Stimulated activated CD8-positive, alpha-beta memory T cell treated with anti-CD3 and anti-CD28 coated beads, Interleukin-2, amount 100 ng/mL, for 48 hours (primary cell): ENCODE data around the gene NTRK2.

Experiments
- DNase-seq, 2 donors: peaks; one replicate each; pipeline ENCODE4 v3.0.0-alpha.2; 2020; ENCODE audit warnings: low read depth in 2 of 2

NTRK2 gene

DNA sequence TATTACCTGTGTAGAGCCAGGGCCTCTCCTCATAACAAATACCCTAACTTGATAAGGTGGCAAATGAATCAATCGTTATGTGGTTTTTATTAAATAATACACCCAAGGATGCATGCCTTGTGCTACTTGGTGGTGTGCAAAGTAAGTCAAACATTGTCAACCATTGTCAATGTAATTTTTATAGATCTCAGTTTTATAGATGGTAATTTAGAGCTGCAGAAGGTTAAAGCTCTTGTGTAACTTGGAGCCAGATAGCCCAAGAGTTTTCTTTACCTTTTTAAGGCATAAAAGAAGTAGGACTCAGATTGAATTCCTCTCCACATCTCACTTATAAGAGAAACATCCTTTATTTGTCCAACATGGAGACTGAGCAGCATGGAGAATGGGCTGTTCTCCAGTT lies 304.7 kb downstream of the NTRK2 start:
- DNase-seq = no peak

DNA sequence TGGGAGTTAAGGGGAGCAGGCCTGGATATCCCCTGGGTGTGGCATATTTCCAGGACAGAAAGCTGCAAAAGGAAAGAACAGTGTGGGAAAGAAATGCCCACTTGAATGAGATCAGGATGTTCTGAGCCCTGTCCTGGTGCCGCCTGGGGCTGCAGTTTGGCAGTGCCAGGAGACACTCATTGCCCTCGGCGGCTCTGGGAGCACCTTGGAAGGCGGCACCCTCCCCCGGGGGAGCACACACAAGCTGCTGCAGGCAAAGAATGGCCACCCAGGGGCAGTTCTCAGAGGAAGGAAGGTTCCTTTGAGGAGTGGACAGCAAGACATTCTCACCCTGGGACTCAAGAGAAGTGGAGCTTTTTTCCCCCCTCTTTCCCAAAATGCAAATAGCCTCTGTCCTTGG lies 305.3 kb downstream of the NTRK2 start:
- no peak for DNase-seq

DNA sequence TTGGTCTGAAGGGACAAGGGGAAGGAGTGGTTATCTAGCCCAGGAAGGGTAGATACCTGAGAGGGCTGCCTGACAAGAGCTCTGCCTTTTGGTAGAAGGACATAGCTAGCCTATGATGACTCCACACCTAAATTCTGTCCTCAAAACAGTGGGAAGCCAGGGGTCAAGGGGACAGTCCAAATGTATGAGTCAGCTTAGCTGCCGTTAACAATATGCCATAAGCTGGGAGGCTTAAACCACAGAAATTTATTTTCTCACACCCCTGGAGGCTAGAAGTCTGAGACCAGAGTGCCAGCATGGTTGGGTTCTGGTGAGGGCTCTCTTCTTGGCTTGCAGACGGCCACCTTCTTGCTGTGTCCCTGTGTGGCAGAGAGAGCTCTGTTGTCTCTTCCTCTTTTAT lies 306.4 kb downstream of the NTRK2 start:
- no peak for DNase-seq

DNA sequence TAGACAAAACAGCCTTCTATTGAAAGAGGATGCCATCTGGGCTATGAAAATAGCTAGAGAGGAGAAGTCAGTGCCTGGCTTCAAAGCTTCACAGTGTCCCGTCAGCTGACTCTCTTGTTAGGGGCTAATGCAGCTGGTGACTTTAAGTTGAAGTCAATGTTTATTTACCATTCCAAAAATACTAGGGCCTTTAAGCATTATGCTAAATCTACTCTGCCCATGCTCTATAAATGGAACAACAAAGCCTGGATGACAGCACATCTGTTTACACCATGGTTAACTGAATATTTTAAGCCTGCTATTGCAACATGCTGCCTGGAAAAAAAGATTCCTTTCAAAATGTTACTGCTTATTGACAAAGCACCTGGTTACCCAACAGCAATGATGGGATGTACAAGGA lies 309.1 kb downstream of the NTRK2 start:
- no peak for DNase-seq

DNA sequence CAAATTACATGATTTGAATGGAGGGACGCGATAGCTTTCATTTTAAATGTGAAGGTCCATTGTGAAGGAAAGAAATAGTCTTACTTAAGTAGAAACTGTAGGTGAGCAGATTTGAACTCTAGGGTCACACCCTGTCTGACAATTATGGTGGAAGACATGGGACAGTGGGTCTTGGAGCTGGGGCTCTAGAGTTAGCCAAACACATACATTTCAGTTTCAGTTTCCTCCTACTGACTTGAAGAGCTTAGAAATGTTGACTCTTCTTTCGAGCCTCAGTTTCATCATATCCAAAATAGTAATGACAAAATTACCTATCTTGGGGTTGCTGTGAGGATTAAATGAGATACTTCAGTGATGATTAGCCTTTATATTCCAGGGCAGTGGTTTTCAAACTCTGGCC lies 314.2 kb downstream of the NTRK2 start:
- DNase-seq = no peak

DNA sequence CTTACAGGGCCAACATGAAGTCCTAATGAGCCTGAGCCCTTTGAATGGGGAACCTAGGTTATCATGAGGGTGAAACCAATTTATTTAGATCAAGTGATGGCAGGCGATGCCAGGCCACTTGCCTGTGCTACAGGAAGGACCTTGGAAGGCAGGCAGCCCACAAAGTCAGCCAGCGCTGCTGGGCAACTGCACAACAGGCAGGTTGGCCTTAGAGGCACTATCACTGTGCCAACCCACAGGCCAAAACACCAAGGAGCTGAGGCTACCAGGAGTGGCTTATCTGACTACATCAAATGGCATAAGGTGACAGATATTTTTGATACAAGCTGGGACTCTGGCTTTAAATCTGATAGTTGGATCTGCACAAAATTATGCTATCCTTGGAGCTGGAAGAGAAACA lies 319.1 kb downstream of the NTRK2 start:
- DNase-seq = no peak

DNA sequence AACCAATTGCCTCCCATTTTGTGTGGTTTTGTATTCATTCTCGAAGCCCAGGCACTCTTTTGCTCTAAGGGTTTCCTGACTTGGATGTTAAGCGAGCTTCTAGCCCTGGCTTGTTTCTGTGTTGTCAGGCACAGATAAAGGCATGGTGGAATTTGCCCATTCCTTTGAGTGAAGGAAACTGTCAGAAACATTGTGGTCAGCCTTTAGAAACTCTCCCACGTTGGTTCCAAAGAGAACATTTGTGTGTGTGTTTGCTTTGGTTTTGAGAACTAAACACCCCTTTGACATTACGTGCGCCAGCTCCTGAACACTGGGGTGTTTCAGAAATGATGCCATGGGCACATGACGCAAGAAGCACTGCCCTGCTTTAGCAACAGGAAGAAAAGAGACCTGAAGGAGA lies 320.9 kb downstream of the NTRK2 start:
- DNase-seq = no peak

DNA sequence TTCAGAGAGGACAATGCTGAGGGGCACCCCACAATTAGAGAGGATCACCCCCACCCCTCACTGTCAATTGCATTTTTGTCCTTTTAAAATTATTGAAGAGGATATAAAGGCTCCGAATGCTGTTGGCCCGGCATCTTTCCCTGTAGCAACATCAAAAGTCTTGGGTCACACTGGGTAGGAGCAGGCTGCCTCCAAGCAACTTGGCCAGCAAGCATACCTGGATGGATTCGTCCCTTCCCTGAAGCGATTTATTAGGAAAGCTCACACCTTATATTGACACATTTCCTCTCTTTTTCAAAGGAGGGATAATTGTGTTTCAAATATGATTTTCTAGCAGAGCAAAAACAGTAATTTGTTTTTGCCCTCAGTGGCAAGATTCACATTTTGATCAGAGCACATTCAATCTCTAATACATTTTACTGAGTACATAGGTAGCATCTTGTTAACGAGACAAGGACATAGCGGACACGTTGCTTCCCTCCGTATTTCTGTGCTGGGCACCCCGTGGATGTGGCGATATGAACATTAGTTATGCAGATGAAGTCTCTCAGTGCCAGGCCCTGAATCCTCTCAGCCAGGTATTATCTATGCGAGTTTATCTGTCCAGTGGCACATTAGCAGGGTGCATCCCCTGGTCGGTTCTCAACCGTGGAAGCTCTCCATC lies 321.5 kb downstream of the NTRK2 start:
- no peak for DNase-seq

DNA sequence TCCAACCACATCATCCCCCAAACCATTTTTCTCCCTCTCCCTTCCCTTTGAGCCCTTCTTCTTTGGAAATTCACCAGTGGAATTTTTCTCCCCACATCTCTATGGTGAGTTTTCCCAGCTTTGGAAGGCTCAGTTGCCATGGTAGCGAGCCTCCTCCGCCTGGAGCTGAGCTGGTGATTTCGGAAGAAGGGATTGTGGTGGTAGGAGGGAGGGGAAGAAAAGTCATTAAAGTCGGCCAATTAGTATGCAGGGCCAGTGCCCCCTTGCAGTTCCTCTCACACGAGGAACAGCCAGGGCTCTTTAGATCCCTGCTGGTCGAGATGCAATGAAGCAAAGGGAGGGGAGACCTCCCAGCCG lies 322.0 kb downstream of the NTRK2 start:
- no peak for DNase-seq

DNA sequence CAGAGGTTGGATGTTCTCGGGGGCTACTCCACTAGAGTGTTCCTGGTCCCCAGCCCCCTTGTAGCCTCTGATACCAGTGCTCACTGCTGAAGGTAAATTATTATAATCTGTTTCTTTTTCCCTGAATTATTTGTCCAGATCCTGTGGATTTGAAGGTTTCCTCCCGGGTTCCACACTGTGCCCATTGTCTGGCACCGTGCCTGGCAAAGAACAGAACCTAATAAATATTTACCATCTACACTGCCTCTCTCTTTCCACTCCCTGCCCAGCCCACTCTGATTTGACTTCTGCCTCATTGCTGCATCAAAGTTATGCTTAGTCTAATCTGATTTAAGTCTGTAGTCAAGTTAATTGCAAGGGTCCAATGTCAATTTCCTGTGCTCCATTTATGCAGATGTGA lies 322.9 kb downstream of the NTRK2 start:
- DNase-seq = no peak

DNA sequence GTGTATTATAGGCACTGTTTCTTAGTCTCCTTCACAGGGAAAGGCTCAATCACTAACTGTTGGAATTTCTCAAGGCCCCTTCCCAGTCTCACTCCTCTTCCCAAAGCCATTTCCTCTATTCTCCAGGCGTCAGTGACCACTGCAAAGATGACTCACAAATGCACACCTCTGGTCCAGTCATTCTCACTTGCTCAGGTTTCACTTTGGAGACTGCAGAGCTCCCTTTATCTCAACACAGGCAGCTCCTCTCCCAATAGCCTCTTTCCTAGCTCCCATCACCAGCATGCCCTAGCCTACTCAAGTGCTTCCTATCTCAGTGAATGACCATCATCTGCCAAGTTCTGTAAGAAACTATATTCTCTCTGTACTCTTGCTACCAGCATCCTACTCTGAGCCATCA lies 323.6 kb downstream of the NTRK2 start:
- no peak for DNase-seq

DNA sequence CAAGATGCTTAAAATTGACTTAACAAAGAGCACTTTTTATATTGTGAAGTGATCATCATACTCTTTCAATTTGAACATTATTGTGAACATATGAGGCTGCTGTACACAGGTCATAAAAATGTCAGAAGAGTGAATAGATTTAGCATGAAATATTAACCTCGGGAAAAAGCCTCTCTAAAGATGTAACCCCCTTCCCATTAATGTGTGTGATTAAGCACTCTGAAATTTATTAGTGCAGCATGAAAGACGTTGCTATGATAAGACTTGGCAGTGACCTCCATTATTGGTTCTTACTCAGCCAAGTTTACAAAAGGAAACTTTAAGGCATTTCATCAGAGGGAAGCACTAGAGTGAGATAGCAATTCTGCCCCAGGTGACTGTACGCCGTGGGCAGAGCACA lies 326.5 kb downstream of the NTRK2 start:
- DNase-seq = no peak

DNA sequence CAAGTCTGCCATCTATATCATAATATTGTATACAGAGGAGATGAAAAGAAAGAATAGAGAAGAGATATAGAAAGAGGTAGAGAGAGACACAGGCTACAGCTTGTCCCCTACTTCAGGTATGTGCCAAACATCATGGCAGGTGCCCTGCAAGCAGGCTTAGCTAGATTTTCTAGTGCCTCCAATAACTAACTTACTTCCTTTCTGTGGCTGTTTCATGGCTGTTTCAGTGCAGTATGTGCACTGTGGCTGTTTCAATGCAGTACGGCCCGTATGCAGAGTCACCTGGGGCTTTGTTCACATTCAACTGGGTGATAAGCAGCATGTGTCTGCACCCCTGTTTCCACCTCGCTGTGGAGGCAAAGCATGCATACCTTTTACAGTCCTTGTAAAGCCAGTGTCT lies 327.2 kb downstream of the NTRK2 start:
- DNase-seq = no peak

DNA sequence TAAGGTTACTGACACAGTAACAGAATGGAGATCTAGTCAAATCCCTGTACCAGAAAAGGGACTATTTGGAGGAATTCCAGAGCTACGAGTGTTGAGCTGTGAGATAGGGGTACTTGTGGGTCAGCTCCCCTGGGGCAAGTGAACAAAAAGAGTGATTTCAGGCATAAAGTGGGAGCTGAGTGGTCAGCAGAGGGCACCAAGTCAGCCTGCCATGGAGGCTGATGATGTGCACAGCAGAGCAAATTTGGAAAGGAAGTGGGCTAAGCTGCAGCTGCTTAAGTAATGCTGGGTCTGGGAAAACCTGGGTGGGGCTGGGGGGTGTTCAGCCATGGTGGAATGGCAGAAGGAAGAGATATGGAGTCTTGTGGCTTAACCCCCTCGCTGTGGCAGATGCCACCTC lies 327.9 kb downstream of the NTRK2 start:
- DNase-seq = no peak

DNA sequence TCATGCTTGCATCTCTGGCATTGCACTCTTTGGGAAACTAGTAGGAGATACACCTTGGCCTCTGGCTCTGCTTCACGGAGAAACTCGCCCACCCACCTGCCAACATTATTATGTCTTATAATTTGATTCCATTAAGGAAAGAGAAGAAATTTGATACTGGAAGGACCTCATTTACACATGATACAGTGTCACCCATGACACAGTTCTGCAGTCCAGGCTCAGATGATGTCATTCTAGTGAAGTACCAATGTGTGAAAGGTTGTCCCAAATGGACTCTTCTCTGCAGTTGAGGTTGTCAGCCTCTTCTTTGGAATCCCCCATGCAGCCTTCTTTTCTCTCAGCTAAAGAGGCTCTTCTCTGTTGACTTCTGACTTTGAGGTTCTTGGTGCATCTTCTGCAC lies 329.1 kb downstream of the NTRK2 start:
- DNase-seq = no peak

DNA sequence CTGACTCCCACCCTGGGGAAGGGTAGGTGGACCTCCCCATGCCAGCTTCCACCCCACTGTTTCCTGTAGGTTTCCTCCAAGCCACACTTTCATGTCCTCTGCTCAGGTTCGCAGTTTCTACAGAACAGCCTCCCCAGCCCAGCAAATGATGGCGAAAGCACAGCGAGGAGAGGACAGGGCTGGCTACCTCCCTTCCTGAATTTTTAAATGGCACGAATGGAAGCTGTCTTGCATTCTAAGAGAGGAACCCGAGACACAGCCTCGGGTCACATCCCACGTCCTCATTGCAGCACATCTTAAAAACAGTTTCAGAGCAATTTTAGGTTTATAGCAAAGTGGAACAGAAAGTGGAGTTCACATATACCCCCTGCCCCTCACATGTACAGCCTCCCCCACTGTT lies 330.3 kb downstream of the NTRK2 start:
- DNase-seq = no peak

DNA sequence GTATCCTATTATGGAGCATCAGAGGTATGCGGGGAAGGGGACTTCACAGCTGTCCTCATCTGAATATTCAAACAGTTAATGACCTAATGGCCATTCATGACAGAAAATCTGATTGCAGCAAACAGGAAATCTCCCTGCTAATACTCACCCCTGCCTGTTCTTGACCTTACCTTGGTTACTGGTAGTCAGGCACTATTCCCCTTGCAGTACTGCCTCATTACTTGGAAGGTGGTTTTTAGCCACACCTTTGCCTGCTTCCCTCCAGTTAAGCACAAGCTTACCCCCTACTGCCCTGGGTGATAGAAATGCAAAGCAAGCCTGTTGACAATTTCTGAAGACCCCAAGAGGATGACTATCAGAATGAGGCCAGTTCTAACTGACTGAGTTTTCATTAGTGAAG lies 332.4 kb downstream of the NTRK2 start:
- DNase-seq = no peak

DNA sequence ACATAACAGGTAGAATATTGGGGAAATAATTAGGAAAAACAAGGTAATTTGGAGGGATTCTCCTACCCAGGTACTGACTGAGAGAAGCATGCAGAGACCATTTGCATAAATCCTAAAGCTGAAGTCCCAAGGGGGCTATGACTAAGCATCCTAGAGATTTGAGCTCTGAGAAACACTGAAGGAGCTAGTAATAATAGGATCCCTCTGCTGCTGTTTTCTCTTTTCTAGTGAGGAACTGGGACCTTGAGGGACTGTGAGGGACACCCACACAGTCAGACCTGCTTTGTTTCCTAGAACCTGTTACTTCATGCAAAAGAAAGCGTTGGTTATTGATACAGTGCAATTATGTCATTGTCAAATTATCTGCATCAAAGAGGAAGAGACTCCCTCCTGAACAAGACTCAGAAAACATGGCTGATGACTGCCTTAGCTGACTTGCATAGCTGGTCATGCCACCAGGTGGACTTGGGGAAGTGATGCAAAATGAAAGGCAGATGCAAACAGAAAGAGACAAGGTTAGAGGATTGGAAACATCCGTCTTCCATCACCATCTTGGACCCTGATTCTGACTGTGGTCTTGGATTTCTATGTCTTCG lies 335.4 kb downstream of the NTRK2 start:
- no peak for DNase-seq

DNA sequence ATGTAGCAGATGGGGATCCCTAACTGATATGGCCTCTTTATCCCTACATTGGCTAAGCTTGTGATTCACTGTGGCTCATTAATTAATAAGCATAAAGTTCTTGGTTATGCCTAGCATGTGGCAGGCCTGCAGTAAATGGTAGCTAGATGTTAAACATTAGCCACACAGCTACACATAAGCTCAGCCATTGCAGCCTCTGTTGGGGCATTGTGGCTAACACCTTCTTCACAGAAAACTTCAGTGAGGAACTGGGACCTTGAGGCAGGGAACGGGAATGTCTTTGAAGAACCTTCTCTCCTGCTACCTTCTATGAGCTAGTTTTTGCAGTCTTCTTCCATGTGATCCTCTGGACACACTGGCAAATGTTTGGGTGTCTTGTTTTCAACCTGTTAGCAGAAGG lies 338.2 kb downstream of the NTRK2 start:
- no peak for DNase-seq

DNA sequence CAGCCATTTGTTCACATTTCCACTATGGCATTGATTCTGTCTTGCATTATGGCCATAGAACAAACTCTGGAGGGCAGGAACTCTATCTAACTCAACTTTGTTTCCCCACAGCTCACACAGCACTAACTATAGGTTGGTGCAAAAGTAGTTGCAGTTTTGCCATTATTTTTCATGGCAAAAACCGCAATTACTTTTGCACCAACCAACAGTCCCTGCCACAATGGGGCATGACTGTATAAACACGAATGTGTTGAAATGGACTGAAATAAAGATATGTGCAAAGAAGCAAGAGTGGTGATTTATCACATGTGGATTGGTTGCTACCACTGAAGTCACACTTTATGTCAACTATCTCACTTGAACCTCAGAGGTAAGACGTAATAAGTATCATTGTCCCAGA lies 338.7 kb downstream of the NTRK2 start:
- no peak for DNase-seq

DNA sequence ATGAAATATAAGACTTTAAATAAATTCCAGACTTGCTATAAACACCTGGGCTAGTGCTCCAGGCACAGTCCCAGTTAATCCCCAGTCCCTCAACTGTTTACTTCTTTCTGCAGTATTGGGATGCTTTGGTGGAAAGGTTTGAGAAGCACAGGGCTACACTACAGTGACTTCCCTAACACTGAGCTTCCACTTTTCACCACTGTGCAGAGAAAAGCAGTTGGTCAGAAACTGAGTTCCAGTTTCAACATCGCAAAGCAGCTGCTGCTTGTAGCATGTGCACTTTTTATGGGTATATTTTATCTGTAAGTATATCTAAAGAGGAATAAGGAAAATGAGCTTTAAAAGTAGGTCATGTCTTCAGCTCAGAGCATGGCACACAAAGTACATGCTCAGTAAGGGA lies 339.7 kb downstream of the NTRK2 start:
- no peak for DNase-seq

DNA sequence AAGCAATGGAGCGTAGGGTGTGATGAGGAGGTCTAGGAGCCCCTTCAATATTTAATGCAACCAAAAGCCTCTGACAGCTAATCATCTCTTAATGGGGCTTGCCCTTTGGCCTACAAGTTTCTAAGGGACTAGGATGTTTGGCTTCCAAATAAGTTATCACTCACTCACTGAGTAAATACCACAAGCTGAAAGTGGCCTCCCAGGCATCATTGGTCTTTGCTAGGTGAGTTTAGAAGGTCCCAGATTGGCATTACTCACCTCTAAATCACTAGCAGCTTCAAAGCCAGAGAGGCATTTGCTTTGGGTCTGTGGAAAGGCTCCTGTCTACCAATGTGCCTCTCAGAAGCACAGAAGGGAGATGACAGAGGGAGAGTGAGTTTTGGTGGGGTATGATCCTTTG lies 344.2 kb downstream of the NTRK2 start:
- DNase-seq = no peak

DNA sequence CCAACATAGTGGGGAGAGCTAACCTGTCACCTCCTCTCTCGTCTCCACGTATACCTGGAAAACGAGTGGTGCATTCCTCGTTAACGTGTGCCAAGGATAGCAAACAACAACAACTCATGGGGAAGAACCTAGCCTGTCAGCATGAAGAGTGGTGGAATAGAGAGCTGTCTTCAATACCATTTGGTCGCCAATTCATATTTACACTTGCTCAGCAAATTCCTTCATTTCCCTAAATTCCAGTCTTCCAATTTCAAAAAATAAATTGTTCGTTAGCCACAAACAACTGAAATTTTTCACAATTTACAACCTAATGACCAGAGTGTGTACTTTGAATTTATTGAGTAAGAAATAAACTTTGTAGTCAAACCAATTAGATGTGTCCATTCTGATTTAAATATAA lies 344.8 kb downstream of the NTRK2 start:
- no peak for DNase-seq

DNA sequence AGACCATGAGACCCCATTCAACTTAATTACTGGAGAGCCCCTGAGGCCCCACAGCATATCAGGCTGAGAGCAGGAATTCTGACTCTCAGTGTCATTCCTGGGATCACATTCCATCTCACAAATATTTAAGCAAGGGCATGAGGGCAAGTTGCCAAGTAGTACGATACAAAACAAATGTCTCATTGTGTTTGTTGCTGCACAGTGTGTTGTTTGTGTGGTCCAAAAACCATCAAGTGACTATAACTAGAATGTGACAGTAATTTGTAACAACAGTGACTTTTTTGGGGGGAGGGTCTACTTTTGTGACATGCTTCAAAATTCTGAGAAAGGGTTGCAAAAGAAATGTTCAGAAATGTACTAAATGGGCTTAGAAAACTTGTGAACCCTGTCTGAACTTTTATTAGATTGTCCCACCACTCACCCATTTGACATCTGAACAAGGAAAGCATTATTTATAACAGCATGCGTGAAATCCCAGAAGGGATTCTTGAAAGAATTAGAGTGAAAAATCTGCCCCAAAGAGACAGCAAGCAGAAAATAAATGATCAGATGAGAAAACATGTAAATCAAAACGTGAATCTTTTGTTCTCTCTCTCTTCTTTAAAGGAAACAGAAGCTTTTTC lies 347.0 kb downstream of the NTRK2 start:
- no peak for DNase-seq
